ENCODE data around the gene ATPAF1. TPM values are rescaled to one million over a fixed set of nuclear protein-coding genes. Genes with fewer than 3 reads are reported as not detected.

Gene ATPAF1
- total and polyA plus RNA-seq, 9 of the 15 experiments (the other 6 are each of a cell fraction or from before 2014, with no cell fraction given): 6.3 to 56.2 (median 27.4) TPM

GRCh38 chr1:46616277-46617107, 51.7 kb downstream of the ATPAF1 start, which contains the start of gene MOB3C (continued):
- TF ChIP-seq, protein P1, sequence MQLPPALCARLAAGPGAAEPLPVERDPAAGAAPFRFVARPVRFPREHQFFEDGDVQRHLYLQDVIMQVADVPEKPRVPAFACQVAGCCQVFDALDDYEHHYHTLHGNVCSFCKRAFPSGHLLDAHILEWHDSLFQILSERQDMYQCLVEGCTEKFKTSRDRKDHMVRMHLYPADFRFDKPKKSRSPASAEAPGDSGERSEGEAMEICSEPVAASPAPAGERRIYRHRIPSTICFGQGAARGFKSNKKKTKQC (CRISPR knock-in tag; IDR thresholded peaks at IDR 0.05): no peak
- TF ChIP-seq SMARCA5 (IDR thresholded peaks at IDR 0.05) (no peak), SIN3B (IDR thresholded peaks at IDR 0.05; ENCODE audit: low read depth) (0 out of 2 replicates have a peak, but pooled peaks have one; percentile 39), HNRNPLL (IDR thresholded peaks at IDR 0.05; ENCODE audit: low read depth, low read length, poor library complexity, severe bottlenecking) (peak; percentile 33), BHLHE40 (IDR thresholded peaks at IDR 0.05; ENCODE audit: low read length) (no peak), ZNF212 (CRISPR knock-in tag; IDR thresholded peaks at IDR 0.05) (no peak), ZBTB17 (CRISPR knock-in tag; IDR thresholded peaks at IDR 0.05) (no peak), RBM22 (IDR thresholded peaks at IDR 0.05; ENCODE audit: low read depth, low read length, poor library complexity, severe bottlenecking) (no peak), KAT7 (CRISPR knock-in tag; IDR thresholded peaks at IDR 0.05; ENCODE audit: borderline replicate concordance) (peak; percentile 89; the same call in 1 of the 2 replicates), MXI1 (IDR thresholded peaks at IDR 0.05; ENCODE audit: low read depth, low read length) (peak; percentile 29; the same call in 1 of the 2 replicates), RNF219 (CRISPR knock-in tag; IDR thresholded peaks at IDR 0.05) (no peak), CCAR2 (IDR thresholded peaks at IDR 0.05; ENCODE audit: low read depth, low read length) (no peak), KLF1 (tag; IDR thresholded peaks at IDR 0.05) (peak; percentile 48; the same call in 1 of the 2 replicates), ERF (CRISPR knock-in tag; IDR thresholded peaks at IDR 0.05) (no peak), LCOR (CRISPR knock-in tag; IDR thresholded peaks at IDR 0.05) (0 out of 2 replicates have a peak, but pooled peaks have one; percentile 33), ZNF77 (CRISPR knock-in tag; IDR thresholded peaks at IDR 0.05) (no peak), FIP1L1 (IDR thresholded peaks at IDR 0.05; ENCODE audit: low read depth, low read length, poor library complexity, severe bottlenecking) (peak; percentile 42), TEAD1 (CRISPR knock-in tag; IDR thresholded peaks at IDR 0.05) (no peak)
- TF ChIP-seq, protein P2, sequence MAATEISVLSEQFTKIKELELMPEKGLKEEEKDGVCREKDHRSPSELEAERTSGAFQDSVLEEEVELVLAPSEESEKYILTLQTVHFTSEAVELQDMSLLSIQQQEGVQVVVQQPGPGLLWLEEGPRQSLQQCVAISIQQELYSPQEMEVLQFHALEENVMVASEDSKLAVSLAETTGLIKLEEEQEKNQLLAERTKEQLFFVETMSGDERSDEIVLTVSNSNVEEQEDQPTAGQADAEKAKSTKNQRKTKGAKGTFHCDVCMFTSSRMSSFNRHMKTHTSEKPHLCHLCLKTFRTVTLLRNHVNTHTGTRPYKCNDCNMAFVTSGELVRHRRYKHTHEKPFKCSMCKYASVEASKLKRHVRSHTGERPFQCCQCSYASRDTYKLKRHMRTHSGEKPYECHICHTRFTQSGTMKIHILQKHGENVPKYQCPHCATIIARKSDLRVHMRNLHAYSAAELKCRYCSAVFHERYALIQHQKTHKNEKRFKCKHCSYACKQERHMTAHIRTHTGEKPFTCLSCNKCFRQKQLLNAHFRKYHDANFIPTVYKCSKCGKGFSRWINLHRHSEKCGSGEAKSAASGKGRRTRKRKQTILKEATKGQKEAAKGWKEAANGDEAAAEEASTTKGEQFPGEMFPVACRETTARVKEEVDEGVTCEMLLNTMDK (IDR thresholded peaks at IDR 0.05; ENCODE audit: borderline replicate concordance, insufficient read depth, low read depth, low read length, poor library complexity, severe bottlenecking): no peak

Data from K562 (cell line).